GM13977 (cell line): ENCODE results near the gene TAF5L.

ENCODE experiments used
- DNase-seq: peaks from one replicate; pipeline ENCODE4 v3.0.0; 2012; ENCODE audit warnings: low spot score
- in situ Hi-C: fragments of 300-500 bp; cut with MboI; formaldehyde crosslinking; loops from one replicate; pipeline ENCODE4 v1.12.0; 2022; ENCODE audit warnings: low sequenced_read_pairs, low pct_unique_long_range_greater_than_20kb, mixed read lengths, inconsistent platforms; ENCODE audit not compliant: unreplicated experiment
- TF ChIP-seq, protein P1 (sequence below): IDR thresholded peaks from 2 replicates; pipeline ENCODE4 v1.5.1; 2012; ENCODE audit warnings: mild to moderate bottlenecking, control low read depth; ENCODE audit not compliant: insufficient read depth; ENCODE audit errors: extremely low read depth, missing control alignments

The TAF5L gene

DNA sequence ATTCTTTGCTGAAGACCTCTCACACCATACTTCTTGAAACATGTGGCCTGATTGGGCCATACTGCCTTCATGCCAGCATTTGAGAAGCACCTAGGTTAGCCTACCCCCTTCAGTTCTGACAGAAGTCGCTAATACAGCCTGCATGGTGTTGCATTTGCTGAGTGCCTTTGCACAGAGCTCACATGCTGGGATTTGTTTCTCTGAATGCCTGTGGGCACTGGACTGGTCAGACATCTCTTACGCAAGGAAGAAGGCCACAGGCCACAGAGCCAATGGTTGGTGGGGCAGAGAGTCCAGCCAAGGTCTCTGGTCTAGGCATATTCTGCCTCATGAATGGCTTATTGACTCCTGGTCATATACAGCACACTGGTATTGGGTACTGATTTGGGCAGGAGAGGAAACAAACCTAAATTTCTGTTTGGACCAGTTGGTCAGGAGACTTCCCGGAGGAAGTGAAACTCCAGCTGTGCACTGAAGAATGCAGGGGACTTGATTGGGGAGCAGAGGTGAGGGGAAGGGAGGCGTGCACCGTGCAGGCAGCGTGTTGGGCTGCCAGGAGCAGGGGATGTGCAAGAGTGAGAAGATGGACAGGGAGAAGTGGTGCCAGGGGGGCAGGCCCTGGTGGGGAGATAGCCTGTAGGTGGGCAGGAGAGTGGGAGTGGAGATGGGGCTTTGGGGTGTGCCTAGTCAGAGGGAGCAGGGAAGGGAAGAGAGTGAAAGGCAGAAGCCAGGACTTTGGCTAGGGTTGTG is 18.2 kb upstream of the TAF5L start:
- TF ChIP-seq, protein P1, sequence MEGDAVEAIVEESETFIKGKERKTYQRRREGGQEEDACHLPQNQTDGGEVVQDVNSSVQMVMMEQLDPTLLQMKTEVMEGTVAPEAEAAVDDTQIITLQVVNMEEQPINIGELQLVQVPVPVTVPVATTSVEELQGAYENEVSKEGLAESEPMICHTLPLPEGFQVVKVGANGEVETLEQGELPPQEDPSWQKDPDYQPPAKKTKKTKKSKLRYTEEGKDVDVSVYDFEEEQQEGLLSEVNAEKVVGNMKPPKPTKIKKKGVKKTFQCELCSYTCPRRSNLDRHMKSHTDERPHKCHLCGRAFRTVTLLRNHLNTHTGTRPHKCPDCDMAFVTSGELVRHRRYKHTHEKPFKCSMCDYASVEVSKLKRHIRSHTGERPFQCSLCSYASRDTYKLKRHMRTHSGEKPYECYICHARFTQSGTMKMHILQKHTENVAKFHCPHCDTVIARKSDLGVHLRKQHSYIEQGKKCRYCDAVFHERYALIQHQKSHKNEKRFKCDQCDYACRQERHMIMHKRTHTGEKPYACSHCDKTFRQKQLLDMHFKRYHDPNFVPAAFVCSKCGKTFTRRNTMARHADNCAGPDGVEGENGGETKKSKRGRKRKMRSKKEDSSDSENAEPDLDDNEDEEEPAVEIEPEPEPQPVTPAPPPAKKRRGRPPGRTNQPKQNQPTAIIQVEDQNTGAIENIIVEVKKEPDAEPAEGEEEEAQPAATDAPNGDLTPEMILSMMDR, result no peak
- no peak for DNase-seq
- in situ Hi-C loops, result no loop called here

DNA sequence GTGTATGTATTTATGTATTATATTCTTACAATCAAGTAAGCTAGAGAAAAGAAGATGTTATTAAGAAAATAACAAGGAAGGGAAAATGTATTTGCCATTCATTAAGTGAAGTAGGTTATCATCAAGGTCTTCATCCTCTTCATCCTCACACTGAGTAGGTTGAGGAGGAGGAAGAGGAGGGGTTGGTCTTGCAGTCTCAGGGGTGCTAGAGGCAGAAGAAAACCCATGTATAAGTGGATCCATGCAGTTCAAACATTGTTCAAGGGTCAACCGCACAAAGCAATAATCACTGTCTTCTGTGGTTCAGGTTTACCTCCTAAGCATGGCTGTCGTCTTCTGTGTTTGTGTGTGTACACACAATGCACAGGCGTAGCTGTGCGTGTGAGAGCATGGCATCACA is 17.0 kb upstream of the TAF5L start:
- in situ Hi-C loops, result no loop called here
- DNase-seq, result no peak
- TF ChIP-seq, protein P1, result no peak

DNA sequence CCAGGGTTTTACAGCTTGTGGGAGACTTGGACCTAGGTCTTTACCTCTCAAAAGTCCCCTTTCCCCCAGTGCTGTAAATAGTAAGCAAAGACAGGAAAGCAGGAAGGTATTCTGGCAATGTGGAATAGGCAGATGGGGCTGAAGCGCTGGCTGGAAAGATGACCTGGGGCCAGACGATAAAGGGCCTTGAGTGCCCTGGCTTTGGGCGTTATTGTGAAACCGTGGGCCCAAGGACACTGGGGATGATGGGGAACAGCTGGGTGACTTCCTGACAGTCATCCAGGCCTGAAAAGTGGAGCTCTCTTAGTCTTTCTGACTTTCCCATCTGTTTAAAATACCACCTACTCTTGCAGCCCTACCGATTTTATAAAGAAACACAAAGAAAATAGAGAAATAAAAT is 16.5 kb upstream of the TAF5L start:
- DNase-seq, result no peak
- TF ChIP-seq, protein P1, result no peak
- in situ Hi-C loops, result no loop called here

DNA sequence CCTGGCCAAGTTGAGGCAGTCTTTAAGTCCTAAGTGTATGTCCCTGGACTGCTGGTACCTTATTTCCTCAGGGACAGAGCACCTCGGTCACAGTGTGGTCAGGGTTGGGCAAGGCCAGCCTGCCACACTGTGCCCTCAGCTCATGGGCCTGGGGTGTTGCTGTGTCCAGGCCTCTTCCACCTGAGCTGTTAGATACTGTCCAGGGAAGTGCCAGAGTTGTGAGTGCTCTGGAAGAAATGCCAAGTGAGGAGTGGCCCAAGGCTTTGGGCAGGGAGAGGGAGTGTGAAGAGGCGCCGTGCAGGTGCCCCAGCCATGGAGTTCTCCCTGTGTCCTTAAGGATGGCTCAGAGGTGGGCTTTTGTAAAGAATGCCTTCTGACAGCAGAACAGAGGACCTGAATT is 15.4 kb upstream of the TAF5L start:
- in situ Hi-C loops, result no loop called here
- TF ChIP-seq, protein P1, result no peak
- no peak for DNase-seq

DNA sequence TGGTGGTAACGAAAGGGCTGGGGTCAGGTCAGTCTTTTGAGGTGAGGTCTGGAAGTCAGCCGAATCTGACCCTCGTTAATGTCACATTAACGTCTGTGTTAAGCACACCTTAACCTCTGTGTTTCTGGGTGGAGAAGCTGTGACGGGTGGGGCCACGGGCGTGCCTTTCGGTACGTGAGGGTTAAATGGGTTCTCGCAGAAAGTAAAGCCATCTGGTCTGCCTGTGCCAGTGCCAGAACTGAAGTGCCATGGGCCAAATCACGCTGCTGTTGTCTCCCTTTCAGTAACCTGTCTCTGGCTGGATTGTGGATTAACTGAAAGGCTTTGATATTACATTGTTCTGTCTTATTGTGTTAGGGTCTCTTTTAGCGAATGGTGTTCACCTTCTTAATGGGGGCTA is 14.5 kb upstream of the TAF5L start:
- in situ Hi-C loops, result no loop called here

DNA sequence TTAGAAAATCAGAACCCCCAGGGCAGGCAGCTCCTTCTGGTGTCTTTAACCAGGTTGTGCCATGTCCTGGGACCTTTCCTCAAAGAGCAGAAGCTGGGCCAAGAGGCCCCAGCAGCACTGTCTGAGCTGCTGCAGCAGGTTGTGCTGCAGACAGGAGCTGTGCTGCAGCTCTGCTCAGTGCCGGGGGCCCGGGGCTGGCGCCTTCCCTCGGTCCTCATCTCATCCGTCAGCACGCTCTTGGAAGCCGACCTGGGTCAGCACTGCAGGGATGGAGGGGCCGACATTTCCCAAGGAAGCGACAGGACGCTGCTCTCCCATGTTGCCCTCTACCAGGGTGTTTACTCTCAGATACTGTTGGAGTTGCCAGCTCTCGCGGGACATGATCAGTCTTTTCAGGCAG is 11.8 kb upstream of the TAF5L start:
- in situ Hi-C loops, result no loop called here
- TF ChIP-seq, protein P1, result no peak
- no peak for DNase-seq

More for the DNA sequence above, 14.5 kb upstream of the TAF5L start:
- TF ChIP-seq, protein P1, result no peak
- no peak for DNase-seq

DNA sequence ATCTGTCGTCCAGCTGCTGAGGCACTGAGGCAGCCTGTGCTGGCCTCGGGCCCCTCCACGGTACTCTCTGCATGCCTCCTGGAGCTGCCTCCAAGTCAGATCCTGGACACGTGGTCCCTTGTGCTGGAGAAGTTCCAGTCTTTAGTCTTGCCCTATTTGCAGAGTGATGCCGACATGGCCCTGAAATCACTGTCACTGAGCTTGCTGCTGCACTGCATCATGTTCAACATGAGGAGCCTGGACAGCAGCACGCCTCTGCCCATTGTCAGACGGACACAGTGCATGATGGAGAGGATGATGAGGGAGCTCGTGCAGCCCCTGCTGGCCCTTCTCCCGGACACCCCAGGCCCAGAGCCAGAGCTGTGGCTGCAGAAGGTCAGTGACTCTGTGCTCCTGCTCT is 10.1 kb upstream of the TAF5L start:
- TF ChIP-seq, protein P1, result no peak
- no peak for DNase-seq

More for the DNA sequence above, 10.1 kb upstream of the TAF5L start:
- in situ Hi-C loops, result no loop called here
